IMR-90 (cell line): Measurements from ENCODE around the gene CCDC33. TPM values are rescaled to one million over a fixed set of nuclear protein-coding genes. Genes with fewer than 3 reads are reported as not detected.

Source experiments
- ATAC-seq: fragments of 200-7000 bp; cut with Tn5 transposase; 2 replicates; pipeline ENCODE4 v1.9.1; 2020; ENCODE audit warnings: low read depth, mild to moderate bottlenecking, moderate library complexity
- BruUV-seq: library from RNA; stranded (reverse); fragments of 400-500 nt; replicated peaks from 2 replicates; lab custom pipeline; 2021; lab: Mats Ljungman, UMichigan
- CTCF ChIA-PET: fragments of 300-600 bp; formaldehyde crosslinking; extraction: SDS; loops from one replicate; lab custom pipeline; 2021; ENCODE audit warnings: antibody characterized with exemption; lab: Yijun Ruan, JAX
- POLR2A ChIA-PET: fragments of 300-600 bp; sonication (Branson Sonifier 250); formaldehyde crosslinking; loops from one replicate; lab custom pipeline; 2022; ENCODE audit warnings: antibody characterized with exemption; ENCODE audit not compliant: unreplicated experiment; lab: Charles Lee
- DNase-seq: peaks from one replicate; pipeline ENCODE4 v3.0.0; 2013
- H2AFZ ChIP-seq: replicated peaks from 2 replicates; pipeline ENCODE3; 2013; ENCODE audit warnings: low read length, mild to moderate bottlenecking; ENCODE audit not compliant: poor library complexity
- H2AK5ac ChIP-seq: 2 replicates; pipeline ENCODE4 v1.6.1; 2013; ENCODE audit warnings: low read depth, low read length, inconsistent platforms
- H2AK9ac ChIP-seq: replicated peaks from 2 replicates; pipeline ENCODE3; 2013; ENCODE audit warnings: mild to moderate bottlenecking, low read depth, low read length, moderate library complexity; ENCODE audit not compliant: poor library complexity
- H2BK120ac ChIP-seq: 2 replicates; pipeline ENCODE4 v1.6.1; 2013; ENCODE audit warnings: low read depth, low read length, inconsistent platforms
- H2BK15ac ChIP-seq: 3 replicates; pipeline ENCODE4 v1.6.1; 2013; ENCODE audit warnings: low read depth, low read length, inconsistent platforms
- H2BK20ac ChIP-seq: 2 replicates; pipeline ENCODE4 v1.6.1; 2013; ENCODE audit warnings: low read depth, mild to moderate bottlenecking, inconsistent platforms, low read length, moderate library complexity
- H2BK5ac ChIP-seq: 2 replicates; pipeline ENCODE4 v1.6.1; 2013; ENCODE audit warnings: mild to moderate bottlenecking, low read depth, low read length, inconsistent platforms; ENCODE audit not compliant: poor library complexity, severe bottlenecking
- H3K14ac ChIP-seq: replicated peaks from 2 replicates; pipeline ENCODE4 v1.6.1; 2013; ENCODE audit warnings: low read depth, low read length, inconsistent platforms
- H3K18ac ChIP-seq: 2 replicates; pipeline ENCODE4 v1.6.1; 2013; ENCODE audit warnings: low read depth, low read length, control low read depth
- H3K23ac ChIP-seq: 2 replicates; pipeline ENCODE4 v1.6.1; 2013; ENCODE audit warnings: low read depth, low read length, inconsistent platforms
- H3K27ac ChIP-seq: 2 replicates; pipeline ENCODE4 v1.5.1; 2013; ENCODE audit warnings: mild to moderate bottlenecking, control low read depth, low read length; ENCODE audit not compliant: insufficient read depth
- H3K27me3 ChIP-seq: 2 replicates; pipeline ENCODE4 v1.6.1; 2013; ENCODE audit warnings: low read length; ENCODE audit not compliant: control insufficient read depth, insufficient read depth
- H3K36me3 ChIP-seq: 2 replicates; pipeline ENCODE4 v1.6.1; 2013; ENCODE audit warnings: low read length, mixed read lengths; ENCODE audit not compliant: control insufficient read depth, insufficient read depth
- H3K4ac ChIP-seq: 2 replicates; pipeline ENCODE4 v1.6.1; 2013; ENCODE audit warnings: low read depth, low read length, inconsistent platforms
- H3K4me1 ChIP-seq: 2 replicates; pipeline ENCODE4 v1.6.1; 2013; ENCODE audit warnings: low read length, mixed read lengths; ENCODE audit not compliant: control insufficient read depth, insufficient read depth
- H3K4me2 ChIP-seq: 2 replicates; pipeline ENCODE4 v1.6.1; 2013; ENCODE audit warnings: low read depth, mild to moderate bottlenecking, control low read depth, low read length, moderate library complexity
- H3K4me3 ChIP-seq: 2 replicates; pipeline ENCODE4 v1.5.1; 2013; ENCODE audit warnings: low read depth, mild to moderate bottlenecking, control low read depth, low read length, moderate library complexity; ENCODE audit not compliant: insufficient read depth
- H3K56ac ChIP-seq: 2 replicates; pipeline ENCODE4 v1.6.1; 2013; ENCODE audit warnings: low read length, inconsistent platforms; ENCODE audit not compliant: insufficient read depth; ENCODE audit errors: extremely low read depth
- H3K79me1 ChIP-seq, 2 experiments: 2 replicates each; pipeline ENCODE4 v1.6.1; 2013; ENCODE audit warnings: low read length in 2 of 2, inconsistent platforms in 1 of 2, low read depth in 1 of 2
- H3K9ac ChIP-seq: 2 replicates; pipeline ENCODE4 v1.6.1; 2013; ENCODE audit warnings: low read depth, low read length, control low read depth
- H3K9me1 ChIP-seq: 2 replicates; pipeline ENCODE4 v1.6.1; 2013; ENCODE audit warnings: low read length, inconsistent platforms; ENCODE audit not compliant: insufficient read depth
- H3K9me3 ChIP-seq: 2 replicates; pipeline ENCODE4 v1.6.1; 2013; ENCODE audit warnings: low read length; ENCODE audit not compliant: control insufficient read depth, insufficient read depth
- H4K20me1 ChIP-seq: 2 replicates; pipeline ENCODE4 v1.6.1; 2013; ENCODE audit warnings: low read length, inconsistent platforms; ENCODE audit not compliant: insufficient read depth
- H4K5ac ChIP-seq: 2 replicates; pipeline ENCODE4 v1.6.1; 2013; ENCODE audit warnings: mild to moderate bottlenecking, low read depth, low read length, control low read depth
- H4K8ac ChIP-seq, 2 experiments: 2 replicates each; pipeline ENCODE4 v1.6.1; 2013; ENCODE audit warnings: low read depth in 2 of 2, low read length in 2 of 2, control low read depth in 1 of 2, inconsistent platforms in 1 of 2
- H4K91ac ChIP-seq: 2 replicates; pipeline ENCODE4 v1.6.1; 2013; ENCODE audit warnings: low read depth, low read length, inconsistent platforms; ENCODE audit not compliant: insufficient read depth
- CTCF ChIP-seq: conservative IDR thresholded peaks from 2 replicates; pipeline ENCODE4 v1.5.1; 2012; ENCODE audit warnings: mild to moderate bottlenecking, low read depth, low read length, improper control_type of control experiment
- POLR2A ChIP-seq: IDR thresholded peaks from 2 replicates; pipeline ENCODE4 v1.6.1; 2012; ENCODE audit warnings: mild to moderate bottlenecking, low read depth, low read length
- WGBS, 2 experiments: methylation state at CpG; one replicate each; pipeline versions ENCODE4 v1.1.5 to v1.1.7; 2013; ENCODE audit warnings: missing lambda C conversion rate in 2 of 2; ENCODE audit not compliant: insufficient read length in 1 of 2; ENCODE audit errors: extremely low coverage in 2 of 2; 5-methylcytosine and 5-hydroxymethylcytosine counted together
- dilution Hi-C: fragments of 300-500 bp; cut with HindIII; formaldehyde crosslinking; loops from one replicate; pipeline ENCODE4 v1.14.3; 2018; ENCODE audit warnings: low sequenced_read_pairs; ENCODE audit not compliant: unreplicated experiment
- in situ Hi-C: fragments of 300-500 bp; cut with MboI; formaldehyde crosslinking; loops from 3 replicates; pipeline ENCODE4 v1.14.3; 2019; ENCODE audit warnings: low sequenced_read_pairs, inconsistent platforms, mixed read lengths
- intact Hi-C: fragments of 100-400 bp; cut with micrococcal nuclease; formaldehyde crosslinking; loops from 2 replicates; pipeline ENCODE4 v1.10.0; 2022
- polyA plus RNA-seq, 3 experiments: library from polyadenylated mRNA; depleted of rRNA; stranded (reverse); fragments of >200 nt; gene quantifications; 2 replicates each; pipeline ENCODE4 v1.2.3, GENCODE V29; 2012; ENCODE audit warnings: low replicate concordance in 1 of 3
- total RNA-seq: library from RNA; depleted of rRNA; stranded (reverse); fragments of >200 nt; gene quantifications from 2 replicates; pipeline ENCODE4 v1.2.3, GENCODE V29; 2012

CCDC33 gene
- total and polyA plus RNA-seq, 2 of the 4 experiments (the other 2 are of a cell fraction) = not detected

DNA sequence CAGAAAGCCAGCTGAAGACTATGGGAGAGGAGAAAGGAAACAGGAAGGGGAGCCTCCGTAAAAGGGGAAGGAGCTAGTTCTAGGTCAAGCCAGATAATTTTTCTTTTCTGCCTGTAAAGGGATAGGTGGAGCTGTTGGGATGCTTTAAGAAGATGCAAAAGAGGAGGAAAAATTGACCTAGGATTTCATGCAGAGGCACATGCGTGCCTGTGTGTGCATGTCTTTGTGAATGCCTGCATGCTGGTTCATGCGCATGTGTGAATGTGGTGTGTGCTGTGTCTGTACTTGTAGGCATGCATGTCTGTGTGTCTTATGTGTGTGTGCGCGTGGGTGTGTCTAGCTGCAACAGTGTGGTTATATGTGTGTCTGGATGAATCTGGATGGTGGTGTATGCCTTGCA, 27.3 kb downstream of the CCDC33 start:
- 76% methylated on average over 4 of the region's 5 CpGs; no CpG with 5 or more reads in 1 of the 2 experiments for WGBS, 2 experiments
- H4K20me1 ChIP-seq = no peaks in the 10 kb centered on the region
- H3K4ac ChIP-seq = no peak overlapping the region
- H3K23ac ChIP-seq = no peak overlapping the region
- H3K56ac ChIP-seq = no peak overlapping the region
- intact Hi-C loops (no loop called here), in situ Hi-C loops (no loop called here), dilution Hi-C loops (no loop called here)
- ChIA-PET CTCF (no interaction called here), POLR2A (no interaction called here)
- no peaks in the 10 kb centered on the region for H3K36me3 ChIP-seq
- H3K27ac ChIP-seq = no peak overlapping the region
- TF ChIP-seq POLR2A (no peak), CTCF (no peak)
- DNase-seq (no peak), ATAC-seq (no peak)
- no peak overlapping the region for H2BK120ac ChIP-seq
- H3K27me3 ChIP-seq = peaks cover 67% of the 10 kb centered on the region
- no TSS peak for BruUV-seq
- H3K9me3 ChIP-seq = no peaks in the 10 kb centered on the region
- H2BK5ac ChIP-seq = no peak overlapping the region
- H4K5ac ChIP-seq = no peak overlapping the region
- no peak overlapping the region for H3K4me2 ChIP-seq
- no peak overlapping the region for H2AK9ac ChIP-seq
- H3K4me1 ChIP-seq = no peaks in the 10 kb centered on the region
- H2BK20ac ChIP-seq = no peak overlapping the region
- H3K79me1 ChIP-seq = no peaks in the 10 kb centered on the region
- no peak overlapping the region for H2AFZ ChIP-seq
- no peak overlapping the region for H4K91ac ChIP-seq
- no peaks in the 10 kb centered on the region; the same call in 1 of the 2 replicates for H3K9me1 ChIP-seq
- H2AK5ac ChIP-seq = no peak overlapping the region
- H3K9ac ChIP-seq = no peak overlapping the region
- H4K8ac ChIP-seq = no peak overlapping the region
- H3K18ac ChIP-seq = no peak overlapping the region
- no peak overlapping the region for H2BK15ac ChIP-seq
- no peak overlapping the region for H3K14ac ChIP-seq
- no peak overlapping the region for H3K4me3 ChIP-seq
